T-helper 2 cell treated with Interferon-gamma antibody and Interleukin-4, amounts not matched to agents 100 ng/mL and 5 ng/mL, for 36 hours (primary cell): ENCODE measurements around the gene FNDC11. TPM values are rescaled to one million over a fixed set of nuclear protein-coding genes. Genes with fewer than 3 reads are reported as not detected.

Experiments
- intact Hi-C: fragments of 100-400 bp; cut with micrococcal nuclease; formaldehyde crosslinking; loops from one replicate; pipeline ENCODE4 v1.15.1; 2023
- total RNA-seq: library from RNA; stranded (reverse); gene quantifications from 2 replicates; pipeline ENCODE4 v1.2.3, GENCODE V29; 2022

FNDC11 gene
- total RNA-seq, 1 donor from 2014 or later, result 0.66 TPM

- intact Hi-C loops, result no loop called here
Observed at GRCh38 chr20:63522981-63523611, 30.9 kb upstream of the FNDC11 start.

GRCh38 chr20:63525185-63525584 is 28.8 kb upstream of the FNDC11 start:
- intact Hi-C loops, result no loop called here

- intact Hi-C loops, result no loop called here
Observed at GRCh38 chr20:63525971-63526370, 28.0 kb upstream of the FNDC11 start.

GRCh38 chr20:63527184-63527583 is 26.8 kb upstream of the FNDC11 start:
- intact Hi-C loops, result no loop called here

- intact Hi-C loops, result no loop called here
Observed at GRCh38 chr20:63529180-63529860, 24.6 kb upstream of the FNDC11 start.

- intact Hi-C loops, result no loop called here
Observed at GRCh38 chr20:63529861-63530787, 23.8 kb upstream of the FNDC11 start.

- intact Hi-C loops, result no loop called here
Observed at GRCh38 chr20:63530788-63531160, 23.2 kb upstream of the FNDC11 start.

- intact Hi-C loops, result no loop called here
Observed at GRCh38 chr20:63531686-63532448, 22.1 kb upstream of the FNDC11 start.

GRCh38 chr20:63532449-63532971 is 21.4 kb upstream of the FNDC11 start:
- intact Hi-C loops, result no loop called here

GRCh38 chr20:63533388-63533787 is 20.6 kb upstream of the FNDC11 start:
- intact Hi-C loops, result no loop called here

- intact Hi-C loops, result no loop called here
Observed at GRCh38 chr20:63533871-63534393, 20.0 kb upstream of the FNDC11 start.

GRCh38 chr20:63534427-63534830 is 19.5 kb upstream of the FNDC11 start:
- intact Hi-C loops, result no loop called here

- intact Hi-C loops, result loop anchor here (5.0 kb wide), 5 partner anchors 37 to 437 kb away; partner anchors contain the start of genes ARFRP1, HELZ2, UCKL1 and ZGPAT
Observed at GRCh38 chr20:63534831-63535651, 18.9 kb upstream of the FNDC11 start.

- intact Hi-C loops, result loop anchor here (2.0 to 5.0 kb wide), 6 partner anchors 36 to 436 kb away; partner anchors contain the start of genes ARFRP1, HELZ2, TPD52L2 and UCKL1
Observed at GRCh38 chr20:63536241-63536977, 17.6 kb upstream of the FNDC11 start.

GRCh38 chr20:63536997-63537524 is 16.9 kb upstream of the FNDC11 start, which contains the start of gene PTK6:
Gene PTK6 (minus strand): TSS chr20:63537376. CDS start chr20:63537314, 62 bp downstream.
- intact Hi-C loops, result loop anchor here (1.0 to 5.0 kb wide), 8 partner anchors 16 to 435 kb away; partner anchors contain the start of genes ARFRP1, HELZ2, TPD52L2 and UCKL1

- intact Hi-C loops, result loop anchor here (1.0 to 5.0 kb wide), 9 partner anchors 16 to 435 kb away; partner anchors contain the start of genes ARFRP1, HELZ2, TPD52L2 and UCKL1
Observed at GRCh38 chr20:63537525-63538203, 16.3 kb upstream of the FNDC11 start.

GRCh38 chr20:63538204-63539091 is 15.5 kb upstream of the FNDC11 start:
- intact Hi-C loops, result loop anchor here (2.0 to 5.0 kb wide), 6 partner anchors 34 to 434 kb away; partner anchors contain the start of genes ARFRP1, HELZ2, UCKL1 and ZGPAT
